Measurements from ENCODE around the gene LBHD1. TPM values are rescaled to one million over a fixed set of nuclear protein-coding genes. Genes with fewer than 3 reads are reported as not detected.
A peak's percentile ranks its signal among the peaks of the same experiment; 100 is the strongest.
"Not testable (repeated sequence)": the region's sequence is repeated elsewhere in the genome, so short reads cannot be mapped to it uniquely, and the experiment has no call there.

The LBHD1 gene
- total RNA-seq, 1 experiment from 2014 or later: 16.1 TPM

DNA sequence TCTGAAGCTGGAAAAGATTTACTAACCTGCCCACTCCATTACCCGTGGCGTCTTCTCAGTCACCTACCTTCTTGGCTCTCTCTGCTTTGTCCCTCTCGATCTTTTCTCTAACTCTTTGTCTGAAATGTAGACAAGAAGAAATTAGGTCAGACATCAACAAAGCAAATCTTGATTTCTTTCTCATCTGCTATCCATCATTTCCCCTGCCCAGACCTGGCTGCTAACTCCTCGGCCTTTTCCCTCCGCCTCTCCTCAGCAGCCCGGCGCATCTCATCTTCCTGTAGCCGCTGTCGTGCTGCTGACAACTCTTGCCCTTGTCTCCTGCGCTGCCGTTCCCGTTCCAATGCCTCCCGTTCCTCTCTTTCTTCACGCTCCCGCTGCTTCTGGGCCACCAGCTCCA, 5.6 kb upstream of the LBHD1 start:
- Histone ChIP-seq H3K9me3 (ENCODE audit: insufficient read depth, low read depth) (no peaks in the 10 kb centered on the region), H2AFZ (no peak overlapping the region), H3K4me3 (peak overlapping the region; percentile 76), H3K79me2 (ENCODE audit: low read depth) (peaks cover 48% of the 10 kb centered on the region), H3K4me1 (replicated peaks; ENCODE audit: insufficient read depth) (peaks cover 41% of the 10 kb centered on the region), H3K4me2 (peak overlapping the region; percentile 81), H4K20me1 (ENCODE audit: insufficient read depth) (0 out of 2 replicates have a peak, but pooled peaks cover 5% of the 10 kb centered on the region), H3K9me2 (ENCODE audit: insufficient read depth) (no peaks in the 10 kb centered on the region), H3K27me3 (ENCODE audit: insufficient read depth, low read depth) (no peaks in the 10 kb centered on the region), H3K27ac (peak overlapping the region; percentile 37; the same call in 1 of the 2 replicates), H3F3A (ENCODE audit: insufficient read depth, low read depth) (peaks cover 68% of the 10 kb centered on the region), H3K36me3 (ENCODE audit: low read depth) (peaks cover 26% of the 10 kb centered on the region; the same call in 1 of the 2 replicates)
- CTCF ChIA-PET: no interaction called here
- TF ChIP-seq EZH2 (IDR thresholded peaks at IDR 0.05; ENCODE audit: low read depth): no peak
- no peak for TF ChIP-seq CTCF (conservative IDR thresholded peaks at IDR 0.05)
- intact Hi-C loops (cut with micrococcal nuclease; ENCODE audit: unreplicated experiment): loop anchor here (2.0 to 10.0 kb wide), 3 partner anchors 17 to 110 kb away; partner anchors contain the start of genes POLR2G and TMEM179B
- no peak for DNase-seq
- no TSS peak for BruUV-seq (replicated peaks)
- POLR2A ChIA-PET (ENCODE audit: unreplicated experiment): interaction anchor here (1.0 kb wide), 1 partner anchor 87 kb away, joined by 3 read pairs; the partner anchor contains the start of gene TUT1

- CTCF ChIA-PET: interaction anchor here (0.5 to 0.6 kb wide), 2 partner anchors 198 to 301 kb away, joined by 3 to 5 read pairs; no protein-coding TSS in a partner anchor
- Histone ChIP-seq H3K4me1 (replicated peaks; ENCODE audit: insufficient read depth) (peaks cover 44% of the 10 kb centered on the region), H3K36me3 (ENCODE audit: low read depth) (peaks cover 26% of the 10 kb centered on the region; the same call in 1 of the 2 replicates), H3K4me3 (peak overlapping the region; percentile 76; the same call in 1 of the 2 replicates), H3K27me3 (ENCODE audit: insufficient read depth, low read depth) (no peaks in the 10 kb centered on the region), H3K9me2 (ENCODE audit: insufficient read depth) (no peaks in the 10 kb centered on the region), H3K27ac (peak overlapping the region; percentile 37; the same call in 1 of the 2 replicates), H3K79me2 (ENCODE audit: low read depth) (peaks cover 53% of the 10 kb centered on the region), H2AFZ (no peak overlapping the region), H3K4me2 (peak overlapping the region; percentile 81), H4K20me1 (ENCODE audit: insufficient read depth) (0 out of 2 replicates have a peak, but pooled peaks cover 5% of the 10 kb centered on the region), H3K9me3 (ENCODE audit: insufficient read depth, low read depth) (no peaks in the 10 kb centered on the region), H3F3A (ENCODE audit: insufficient read depth, low read depth) (peaks cover 72% of the 10 kb centered on the region)
- no TSS peak for BruUV-seq (replicated peaks)
- no peak for TF ChIP-seq EZH2 (IDR thresholded peaks at IDR 0.05; ENCODE audit: low read depth)
- TF ChIP-seq CTCF (conservative IDR thresholded peaks at IDR 0.05): no peak
- POLR2A ChIA-PET (ENCODE audit: unreplicated experiment): interaction anchor here (0.6 to 0.7 kb wide), 3 partner anchors 21 to 885 kb away, joined by 6 to 9 read pairs (median 6); partner anchors contain the start of genes FEN1 and TMEM258
- intact Hi-C loops (cut with micrococcal nuclease; ENCODE audit: unreplicated experiment): loop anchor here (5.0 to 10.0 kb wide), 2 partner anchors 88 to 110 kb away; partner anchors contain the start of genes POLR2G and TMEM179B
- no peak for DNase-seq
Observed at GRCh38 chr11:62677156-62677555, 5.1 kb upstream of the LBHD1 start.

DNA sequence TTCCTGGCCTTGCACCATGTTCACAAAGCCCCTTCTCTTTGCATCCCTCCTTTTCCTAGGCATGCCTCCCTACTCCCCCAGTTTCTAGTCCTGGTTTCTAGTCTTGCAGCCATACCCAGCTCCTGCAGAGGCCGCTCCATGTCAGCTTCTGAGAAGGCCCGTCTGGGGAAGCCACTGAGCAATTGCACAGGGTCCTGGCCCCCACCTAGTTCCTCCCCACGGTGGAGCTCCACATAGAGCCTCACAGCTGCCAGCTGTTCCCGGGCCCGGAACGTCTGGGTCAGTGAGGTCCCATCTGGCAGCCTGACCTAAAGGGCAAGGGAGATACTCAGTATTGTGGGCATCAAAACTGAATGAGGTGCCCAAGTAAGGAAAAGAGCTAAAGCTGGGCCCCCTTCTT, 4.6 kb upstream of the LBHD1 start:
- ChIA-PET CTCF (interaction anchor here (0.5 to 0.6 kb wide), 2 partner anchors 197 to 301 kb away, joined by 3 to 5 read pairs; no protein-coding TSS in a partner anchor), POLR2A (ENCODE audit: unreplicated experiment) (interaction anchor here (0.6 to 0.7 kb wide), 3 partner anchors 22 to 884 kb away, joined by 6 to 9 read pairs (median 6); partner anchors contain the start of genes FEN1 and TMEM258)
- Histone ChIP-seq H2AFZ (no peak overlapping the region), H3F3A (ENCODE audit: insufficient read depth, low read depth) (peaks cover 73% of the 10 kb centered on the region), H3K27ac (no peak overlapping the region), H3K27me3 (ENCODE audit: insufficient read depth, low read depth) (no peaks in the 10 kb centered on the region), H3K4me2 (peak overlapping the region; percentile 81; the same call in 1 of the 2 replicates), H3K36me3 (ENCODE audit: low read depth) (peaks cover 26% of the 10 kb centered on the region; the same call in 1 of the 2 replicates), H3K79me2 (ENCODE audit: low read depth) (peaks cover 58% of the 10 kb centered on the region), H3K9me2 (ENCODE audit: insufficient read depth) (no peaks in the 10 kb centered on the region), H3K4me1 (replicated peaks; ENCODE audit: insufficient read depth) (peaks cover 44% of the 10 kb centered on the region), H4K20me1 (ENCODE audit: insufficient read depth) (0 out of 2 replicates have a peak, but pooled peaks cover 5% of the 10 kb centered on the region), H3K4me3 (no peak overlapping the region), H3K9me3 (ENCODE audit: insufficient read depth, low read depth) (no peaks in the 10 kb centered on the region)
- TF ChIP-seq EZH2 (IDR thresholded peaks at IDR 0.05; ENCODE audit: low read depth) (no peak), CTCF (conservative IDR thresholded peaks at IDR 0.05) (no peak)
- intact Hi-C loops (cut with micrococcal nuclease; ENCODE audit: unreplicated experiment): loop anchor here (5.0 to 10.0 kb wide), 2 partner anchors 88 to 111 kb away; partner anchors contain the start of genes POLR2G and TMEM179B
- no peak for DNase-seq
- no TSS peak for BruUV-seq (replicated peaks)

- not testable (repeated sequence) for H3K27me3 ChIP-seq (ENCODE audit: insufficient read depth, low read depth); H3K9me2 ChIP-seq (ENCODE audit: insufficient read depth); DNase-seq; H3K9me3 ChIP-seq (ENCODE audit: insufficient read depth, low read depth); H3K4me2 ChIP-seq; H3K4me3 ChIP-seq; H3K27ac ChIP-seq; BruUV-seq (replicated peaks); H4K20me1 ChIP-seq (ENCODE audit: insufficient read depth); H2AFZ ChIP-seq
- Histone ChIP-seq H3K79me2 (ENCODE audit: low read depth) (peaks cover 67% of the 10 kb centered on the region), H3K36me3 (ENCODE audit: low read depth) (peaks cover 26% of the 10 kb centered on the region; the same call in 1 of the 2 replicates), H3K4me1 (replicated peaks; ENCODE audit: insufficient read depth) (peaks cover 46% of the 10 kb centered on the region), H3F3A (ENCODE audit: insufficient read depth, low read depth) (peaks cover 71% of the 10 kb centered on the region)
- intact Hi-C loops (cut with micrococcal nuclease; ENCODE audit: unreplicated experiment): loop anchor here (5.0 to 10.0 kb wide), 2 partner anchors 89 to 112 kb away; partner anchors contain the start of genes POLR2G and TMEM179B
- POLR2A ChIA-PET (ENCODE audit: unreplicated experiment): interaction anchor here (0.6 to 1.4 kb wide), 3 partner anchors 10 to 1829 kb away, joined by 5 to 24 read pairs (median 12); partner anchors contain the start of genes C11orf98 and CSKMT
- CTCF ChIA-PET: interaction anchor here (0.6 to 0.7 kb wide), 4 partner anchors 10 to 92 kb away, joined by 3 to 8 read pairs (median 4); partner anchors contain the start of genes C11orf98 and CSKMT
Observed at GRCh38 chr11:62675415-62675814, 3.3 kb upstream of the LBHD1 start.
